Coronary artery (tissue), 2 donors: Measurements from ENCODE around the gene C22orf42.

Experiments
- DNase-seq: peaks from one replicate; pipeline ENCODE4 v3.0.0-alpha.2; 2017; ENCODE audit warnings: low spot score
- H3K27ac ChIP-seq, 2 donors: fragments of 200-600 bp; sonication (generic); one replicate each; pipeline ENCODE4 v1.5.1; 2016 to 2019
- H3K4me3 ChIP-seq: fragments of 200-600 bp; sonication (generic); 2 replicates; pipeline ENCODE4 v1.5.1; 2016; ENCODE audit warnings: mild to moderate bottlenecking, moderate library complexity
- CTCF ChIP-seq: fragments of 200-600 bp; sonication (generic); IDR thresholded peaks from one replicate; pipeline ENCODE4 v1.5.1; 2019; ENCODE audit warnings: antibody characterized with exemption

Gene C22orf42

GRCh38 chr22:32204856-32205722 lies 46.0 kb upstream of the C22orf42 start, which contains the start of gene RFPL2:
Gene RFPL2, minus strand, starts transcription at chr22:32205073. Its CDS starts 2,622 bp downstream, at chr22:32202451.
- H3K27ac ChIP-seq: no peak within 1 kb of the TSS
- DNase-seq: no peak
- TF ChIP-seq CTCF: no peak
- H3K4me3 ChIP-seq: peak within 1 kb of the TSS; percentile 28

GRCh38 chr22:32204040-32204855 lies 45.1 kb upstream of the C22orf42 start:
- no peak for TF ChIP-seq CTCF
- no peak overlapping the region for H3K27ac ChIP-seq
- peak overlapping the region; percentile 28 for H3K4me3 ChIP-seq
- no peak for DNase-seq

- Histone ChIP-seq H3K27ac (no peak overlapping the region), H3K4me3 (peak overlapping the region; percentile 56)
- TF ChIP-seq CTCF: no peak
- DNase-seq: no peak
These were observed 44.3 kb upstream of the C22orf42 start for GRCh38 chr22:32203181-32204039.

GRCh38 chr22:32202539-32203180 lies 43.6 kb upstream of the C22orf42 start:
- no peak for TF ChIP-seq CTCF
- no peak overlapping the region for H3K27ac ChIP-seq
- DNase-seq: no peak
- H3K4me3 ChIP-seq: peak overlapping the region; percentile 56

- DNase-seq: no peak
- TF ChIP-seq CTCF: no peak
These were observed 43.0 kb upstream of the C22orf42 start for GRCh38 chr22:32202161-32202538.

GRCh38 chr22:32200752-32201151 lies 41.6 kb upstream of the C22orf42 start:
- Histone ChIP-seq H3K27ac (no peak overlapping the region), H3K4me3 (no peak overlapping the region)
- DNase-seq: no peak
- no peak for TF ChIP-seq CTCF

More at GRCh38 chr22:32202161-32202538, 43.0 kb upstream of the C22orf42 start:
- Histone ChIP-seq H3K27ac (no peak overlapping the region), H3K4me3 (no peak overlapping the region)
